SK-N-SH (cell line): ENCODE results near the gene LAX1. TPM values are rescaled to one million over a fixed set of nuclear protein-coding genes. Genes with fewer than 3 reads are reported as not detected.

Experiments used
- CTCF ChIA-PET: fragments of 300-600, 350-600 bp; formaldehyde crosslinking; extraction: SDS; loops from one replicate; lab custom pipeline; 2021; lab: Yijun Ruan, JAX
- POLR2A ChIA-PET: fragments of 350-600 bp; sonication (Branson Sonifier 250); formaldehyde crosslinking; extraction: SDS; loops from one replicate; lab custom pipeline; 2020; ENCODE audit warnings: antibody characterized with exemption, inconsistent platforms; lab: Yijun Ruan, JAX
- DNase-seq: peaks from one replicate; pipeline ENCODE4 v3.0.0; 2012
- H2AFZ ChIP-seq: fragments of 200-600 bp; sonication (generic); 2 replicates; pipeline ENCODE4 v1.8.1; 2016; ENCODE audit warnings: antibody characterized with exemption, mild to moderate bottlenecking, low read depth
- H3F3A ChIP-seq: fragments of 200-600 bp; sonication (generic); replicated peaks from 2 replicates; pipeline ENCODE3; 2016; ENCODE audit warnings: antibody characterized with exemption, mild to moderate bottlenecking; ENCODE audit not compliant: insufficient read depth
- H3K27ac ChIP-seq, 2 experiments: fragments of 200-500 bp in 1 of 2; fragments of 200-600 bp in 1 of 2; sonication (Bioruptor generic) in 1 of 2; sonication (generic), shearing (Covaris generic) in 1 of 2; 2 replicates each; pipeline versions ENCODE4 v1.5.1 to v1.6.1; 2014 to 2016; ENCODE audit warnings: low read depth in 2 of 2, inconsistent platforms in 1 of 2, low read length in 1 of 2, mild to moderate bottlenecking in 1 of 2, mixed read lengths in 1 of 2
- H3K27me3 ChIP-seq: fragments of 200-600 bp; sonication (generic), shearing (Covaris generic); 2 replicates; pipeline ENCODE4 v1.6.1; 2016; ENCODE audit warnings: mixed run types; ENCODE audit not compliant: insufficient read depth
- H3K36me3 ChIP-seq, 2 experiments: fragments of 200-500 bp in 1 of 2; fragments of 200-600 bp in 1 of 2; sonication (Bioruptor generic) in 1 of 2; sonication (generic) in 1 of 2; replicated peaks in 1 of 2; 2 replicates each; pipeline versions ENCODE3 to v1.5.1; 2014 to 2016; ENCODE audit warnings: low read length in 1 of 2, mild to moderate bottlenecking in 1 of 2; ENCODE audit not compliant: insufficient read depth in 2 of 2, control insufficient read depth in 1 of 2
- H3K4me1 ChIP-seq, 2 experiments: fragments of 200-500 bp in 1 of 2; fragments of 200-600 bp in 1 of 2; sonication (Bioruptor generic) in 1 of 2; sonication (generic), shearing (Covaris generic) in 1 of 2; 2 replicates each; pipeline versions ENCODE4 v1.5.1 to v1.6.1; 2014 to 2016; ENCODE audit warnings: low read depth in 1 of 2, low read length in 1 of 2, mixed run types in 1 of 2; ENCODE audit not compliant: insufficient read depth in 2 of 2, control insufficient read depth in 1 of 2
- H3K4me2 ChIP-seq: fragments of 200-600 bp; sonication (generic), shearing (Covaris generic); 2 replicates; pipeline ENCODE4 v1.6.1; 2017; ENCODE audit warnings: mixed run types
- H3K4me3 ChIP-seq, 2 experiments: fragments of 200-500 bp in 1 of 2; fragments of 200-600 bp in 1 of 2; sonication (Bioruptor generic) in 1 of 2; sonication (generic), shearing (Covaris generic) in 1 of 2; 2 replicates each; pipeline versions ENCODE4 v1.5.1 to v1.8.1; 2014 to 2016; ENCODE audit warnings: low read depth in 2 of 2, inconsistent platforms in 1 of 2, low read length in 1 of 2, mild to moderate bottlenecking in 1 of 2, mixed read lengths in 1 of 2, moderate library complexity in 1 of 2
- H3K79me2 ChIP-seq: fragments of 200-600 bp; sonication (generic); 2 replicates; pipeline ENCODE4 v1.8.1; 2017; ENCODE audit warnings: mild to moderate bottlenecking; ENCODE audit not compliant: insufficient read depth
- H3K9ac ChIP-seq: fragments of 200-600 bp; sonication (generic); 2 replicates; pipeline ENCODE4 v1.6.1; 2017; ENCODE audit warnings: mixed run types
- H3K9me2 ChIP-seq: fragments of 200-600 bp; sonication (generic); 2 replicates; pipeline ENCODE4 v1.6.1; 2017; ENCODE audit warnings: mixed run types
- H3K9me3 ChIP-seq: fragments of 200-600 bp; sonication (generic); 2 replicates; pipeline ENCODE4 v1.6.1; 2017; ENCODE audit warnings: mixed run types, mild to moderate bottlenecking, moderate library complexity
- H4K20me1 ChIP-seq: fragments of 200-600 bp; sonication (generic); 2 replicates; pipeline ENCODE4 v1.6.1; 2017; ENCODE audit warnings: mild to moderate bottlenecking, mixed run types; ENCODE audit not compliant: insufficient read depth
- CHD2 ChIP-seq: fragments of 150-350 bp; IDR thresholded peaks from 2 replicates; pipeline ENCODE4 v1.6.1; 2018; ENCODE audit warnings: low read length; ENCODE audit not compliant: partially characterized antibody
- CTCF ChIP-seq: fragments of 200-600 bp; sonication (generic); IDR thresholded peaks from 2 replicates; pipeline ENCODE4 v1.6.1; 2017; ENCODE audit warnings: antibody characterized with exemption, mild to moderate bottlenecking, moderate library complexity
- ELF1 ChIP-seq: IDR thresholded peaks from 2 replicates; pipeline ENCODE4 v1.4.0; 2012
- EP300 ChIP-seq, 2 experiments: IDR thresholded peaks; 2 replicates each; pipeline versions ENCODE4 v1.4.0 to v1.6.1; 2012; ENCODE audit warnings: borderline replicate concordance in 1 of 2, low read depth in 1 of 2, low read length in 1 of 2
- FOXJ3 ChIP-seq: sonication (generic); formaldehyde crosslinking; IDR thresholded peaks from 2 replicates; pipeline ENCODE4 v1.5.1; 2020; ENCODE audit warnings: mild to moderate bottlenecking, missing genetic modification reagents
- FOXM1 ChIP-seq: IDR thresholded peaks from 2 replicates; pipeline ENCODE4 v1.4.0; 2012; ENCODE audit warnings: low read depth, mild to moderate bottlenecking
- GABPA ChIP-seq: IDR thresholded peaks from 2 replicates; pipeline ENCODE4 v1.4.0; 2012; ENCODE audit warnings: low read depth, mild to moderate bottlenecking
- GATA2 ChIP-seq: sonication (generic); formaldehyde crosslinking; IDR thresholded peaks from 2 replicates; pipeline ENCODE4 v1.5.0; 2020; ENCODE audit warnings: mild to moderate bottlenecking, missing genetic modification reagents
- IRF3 ChIP-seq: fragments of 150-350 bp; IDR thresholded peaks from 2 replicates; pipeline ENCODE4 v1.6.1; 2016; ENCODE audit warnings: mild to moderate bottlenecking, low read depth, low read length
- MEF2A ChIP-seq: IDR thresholded peaks from 2 replicates; pipeline ENCODE4 v1.4.0; 2012; ENCODE audit warnings: low read depth, borderline replicate concordance
- NFIC ChIP-seq: IDR thresholded peaks from 2 replicates; pipeline ENCODE4 v1.4.0; 2012; ENCODE audit warnings: borderline replicate concordance
- PBX3 ChIP-seq: IDR thresholded peaks from 2 replicates; pipeline ENCODE4; 2012
- SMC3 ChIP-seq: IDR thresholded peaks from 2 replicates; pipeline ENCODE4 v1.6.1; 2012; ENCODE audit warnings: low read depth, low read length, improper control_type of control experiment
- USF1 ChIP-seq: IDR thresholded peaks from 2 replicates; pipeline ENCODE4 v1.4.0; 2012; ENCODE audit warnings: low read depth, borderline replicate concordance
- USF2 ChIP-seq: fragments of 150-350 bp; IDR thresholded peaks from 2 replicates; pipeline ENCODE4 v1.6.1; 2017; ENCODE audit warnings: antibody characterized with exemption, low read length, low read depth, borderline replicate concordance
- ZBTB33 ChIP-seq: IDR thresholded peaks from 2 replicates; pipeline ENCODE4 v1.4.0; 2012; ENCODE audit warnings: low read depth, borderline replicate concordance
- WGBS: methylation state at CpG from one replicate; pipeline ENCODE4 v1.1.6; 2017; ENCODE audit warnings: low lambda C conversion rate; 5-methylcytosine and 5-hydroxymethylcytosine counted together
- polyA plus RNA-seq, 3 experiments: library from polyadenylated mRNA; depleted of rRNA; stranded (reverse); fragments of >200 nt; gene quantifications; 2 replicates each; pipeline ENCODE4 v1.2.3, GENCODE V29; 2012

The LAX1 gene
- polyA plus RNA-seq (2012; rRNA removed): 0.03 and 0.08 TPM in 2 replicates
- polyA plus RNA-seq (2012; cell fraction: cytosol; rRNA removed): 0.01 and 0.03 TPM in 2 replicates
- polyA plus RNA-seq (2012; cell fraction: nucleus; rRNA removed): 0.06 TPM in 2 replicates

GRCh38 chr1:203765029-203765837, at the start of gene LAX1:
Gene LAX1 (plus strand): TSS chr1:203765183. CDS start chr1:203765566, 383 bp downstream.
- 76% methylated on average over 15 of the region's 16 CpGs for WGBS
- POLR2A ChIA-PET: no interaction called here
- Histone ChIP-seq H3K79me2 (no peaks in the 10 kb centered on the region), H3F3A (no peaks in the 10 kb centered on the region), H2AFZ (no peak within 1 kb of the TSS), H3K4me2 (no peak within 1 kb of the TSS), H3K36me3 (no peaks in the 10 kb centered on the region), H3K4me1 (peaks cover 4 to 7% of the 10 kb centered on the region in 2 experiments; a peak in 2 of 4 replicates), H3K27ac (no peak within 1 kb of the TSS), H3K9me3 (no peaks in the 10 kb centered on the region), H3K4me3 (no peak within 1 kb of the TSS), H3K9me2 (no peaks in the 10 kb centered on the region), H3K9ac (no peak within 1 kb of the TSS), H4K20me1 (no peaks in the 10 kb centered on the region), H3K27me3 (no peaks in the 10 kb centered on the region)
- no peak for DNase-seq
- CTCF ChIA-PET: interaction anchor here (1.0 to 1.8 kb wide), 3 partner anchors 11 to 320 kb away, joined by 3 to 4 read pairs (median 4); no protein-coding TSS in a partner anchor
- TF ChIP-seq USF2: no peak

GRCh38 chr1:203717120-203717519, 47.9 kb upstream of the LAX1 start:
- H3K9me2 ChIP-seq: no peaks in the 10 kb centered on the region
- CTCF ChIA-PET: interaction anchor here (2.1 kb wide), 1 partner anchor 14 kb away, joined by 12 read pairs; no protein-coding TSS in a partner anchor
- POLR2A ChIA-PET: no interaction called here
- no peak overlapping the region for H3K9ac ChIP-seq
- 91% methylated on average over 3 of the region's 3 CpGs for WGBS
- H3K4me3 ChIP-seq: no peak overlapping the region
- no peaks in the 10 kb centered on the region for H4K20me1 ChIP-seq
- peaks cover 48 to 72% of the 10 kb centered on the region in 2 experiments for H3K36me3 ChIP-seq
- H3F3A ChIP-seq: peaks cover 20% of the 10 kb centered on the region
- H3K79me2 ChIP-seq: no peaks in the 10 kb centered on the region
- no peak overlapping the region for H2AFZ ChIP-seq
- H3K27me3 ChIP-seq: no peaks in the 10 kb centered on the region
- no peak for DNase-seq
- no peaks in the 10 kb centered on the region for H3K4me1 ChIP-seq
- H3K9me3 ChIP-seq: no peaks in the 10 kb centered on the region
- H3K27ac ChIP-seq: no peak overlapping the region
- H3K4me2 ChIP-seq: no peak overlapping the region
- TF ChIP-seq NFIC (no peak), USF1 (no peak), EP300 (IDR thresholded peaks at IDR 0.05; ENCODE audit: borderline replicate concordance in 1 of 2, low read depth in 1 of 2, low read length in 1 of 2) (no peak), GABPA (no peak), CTCF (no peak), CHD2 (no peak), MEF2A (no peak), IRF3 (no peak), SMC3 (no peak), PBX3 (no peak), GATA2 (CRISPR knock-in tag) (no peak), ELF1 (no peak), FOXM1 (no peak), USF2 (no peak), FOXJ3 (CRISPR knock-in tag) (no peak), ZBTB33 (no peak)
